MM.1S (cell line): Measurements from ENCODE around the gene SH3TC1.

Experiments
- DNase-seq: peaks from one replicate; pipeline ENCODE4 v3.0.0-alpha.2; 2015
- H2AFZ ChIP-seq: fragments of 300-600 bp; sonication (generic); 2 replicates; pipeline ENCODE4 v1.6.0; 2016; ENCODE audit warnings: antibody characterized with exemption, low read length
- H3F3A ChIP-seq: fragments of 300-600 bp; sonication (generic); 2 replicates; pipeline ENCODE4 v1.6.1; 2016; ENCODE audit warnings: mild to moderate bottlenecking, antibody characterized with exemption, low read length, moderate library complexity, mixed read lengths; ENCODE audit not compliant: insufficient read depth
- H3K27ac ChIP-seq: fragments of 300-600 bp; sonication (generic); 2 replicates; pipeline ENCODE4 v1.5.1; 2016; ENCODE audit warnings: mild to moderate bottlenecking, low read length
- H3K27me3 ChIP-seq: fragments of 300-600 bp; sonication (generic); replicated peaks from 2 replicates; pipeline ENCODE4 v1.6.0; 2016; ENCODE audit warnings: low read length; ENCODE audit not compliant: insufficient read depth
- H3K36me3 ChIP-seq: fragments of 300-600 bp; sonication (generic); replicated peaks from 2 replicates; pipeline ENCODE4 v1.6.1; 2016; ENCODE audit warnings: mild to moderate bottlenecking, low read length, mixed read lengths; ENCODE audit not compliant: insufficient read depth
- H3K4me1 ChIP-seq: fragments of 300-600 bp; sonication (generic); 2 replicates; pipeline ENCODE4 v1.6.1; 2016; ENCODE audit warnings: low read length, mixed read lengths
- H3K4me2 ChIP-seq: fragments of 300-600 bp; sonication (generic); 2 replicates; pipeline ENCODE4 v1.6.0; 2016; ENCODE audit warnings: low read depth, low read length
- H3K4me3 ChIP-seq: fragments of 300-600 bp; sonication (generic); 2 replicates; pipeline ENCODE4 v1.5.1; 2016; ENCODE audit warnings: low read length, mixed read lengths
- H3K79me2 ChIP-seq: fragments of 300-600 bp; sonication (generic); 2 replicates; pipeline ENCODE4 v1.6.1; 2016; ENCODE audit warnings: mixed run types, low read length, mixed read lengths
- H3K9ac ChIP-seq: fragments of 300-600 bp; sonication (generic); 2 replicates; pipeline ENCODE4 v1.6.1; 2016; ENCODE audit warnings: low read length, mixed read lengths
- H3K9me2 ChIP-seq: fragments of 300-600 bp; sonication (generic); replicated peaks from 2 replicates; pipeline ENCODE4 v1.6.1; 2016; ENCODE audit warnings: mild to moderate bottlenecking, low read length, mixed read lengths; ENCODE audit not compliant: insufficient read depth
- H3K9me3 ChIP-seq: fragments of 300-600 bp; sonication (generic); replicated peaks from 2 replicates; pipeline ENCODE4 v1.6.1; 2016; ENCODE audit warnings: mild to moderate bottlenecking, low read length, mixed read lengths; ENCODE audit not compliant: insufficient read depth
- H4K20me1 ChIP-seq: fragments of 300-600 bp; sonication (generic); 2 replicates; pipeline ENCODE4 v1.6.1; 2016; ENCODE audit warnings: mild to moderate bottlenecking, low read length, moderate library complexity, mixed read lengths; ENCODE audit not compliant: insufficient read depth
- EZH2 ChIP-seq: fragments of 300-600 bp; sonication (generic); optimal IDR thresholded peaks from 2 replicates; pipeline ENCODE3; 2017; ENCODE audit warnings: low read depth, mild to moderate bottlenecking, antibody characterized with exemption, low read length, mixed read lengths
- EZH2phosphoT487 ChIP-seq: fragments of 300-600 bp; sonication (generic); IDR thresholded peaks from 2 replicates; pipeline ENCODE4 v1.6.1; 2018; ENCODE audit warnings: antibody characterized with exemption, low read length
- TF ChIP-seq, protein P1 (sequence below): fragments of 300-600 bp; sonication (generic); IDR thresholded peaks from 2 replicates; pipeline ENCODE4 v1.5.1; 2016; ENCODE audit warnings: antibody characterized with exemption, low read length, mixed read lengths

Gene SH3TC1

DNA sequence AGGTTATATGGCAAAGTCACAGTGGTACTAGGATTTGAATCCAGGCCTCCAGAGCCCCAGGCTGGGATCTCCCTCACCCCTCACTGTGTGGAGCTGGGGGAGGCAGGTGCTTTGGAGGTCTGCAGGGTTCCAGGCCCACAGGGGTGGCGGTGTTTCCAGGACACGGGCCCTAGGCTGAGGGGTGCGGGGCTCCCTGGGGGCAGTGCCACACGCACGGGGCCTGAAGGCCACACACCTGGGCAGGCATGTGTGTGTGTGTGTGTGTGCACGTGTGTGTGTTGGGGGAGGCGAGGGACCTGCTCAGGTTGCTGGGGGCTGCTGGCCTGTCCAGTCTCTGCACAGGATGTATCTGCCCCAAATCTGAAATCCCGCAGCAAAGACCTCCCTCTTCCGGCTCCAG lies 18.8 kb downstream of the SH3TC1 start:
- Histone ChIP-seq H3K27ac (peak overlapping the region; percentile 13; the same call in 1 of the 2 replicates), H3K79me2 (no peaks in the 10 kb centered on the region), H3K9ac (no peak overlapping the region), H3F3A (no peaks in the 10 kb centered on the region), H3K27me3 (peaks cover 29% of the 10 kb centered on the region; the same call in 1 of the 2 replicates), H3K4me3 (no peak overlapping the region), H3K9me3 (no peaks in the 10 kb centered on the region), H2AFZ (no peak overlapping the region), H3K9me2 (no peaks in the 10 kb centered on the region), H3K4me1 (0 out of 2 replicates have a peak, but pooled peaks cover 6% of the 10 kb centered on the region), H4K20me1 (no peaks in the 10 kb centered on the region), H3K36me3 (no peaks in the 10 kb centered on the region), H3K4me2 (no peak overlapping the region)
- DNase-seq, result no peak
- TF ChIP-seq, protein P1, sequence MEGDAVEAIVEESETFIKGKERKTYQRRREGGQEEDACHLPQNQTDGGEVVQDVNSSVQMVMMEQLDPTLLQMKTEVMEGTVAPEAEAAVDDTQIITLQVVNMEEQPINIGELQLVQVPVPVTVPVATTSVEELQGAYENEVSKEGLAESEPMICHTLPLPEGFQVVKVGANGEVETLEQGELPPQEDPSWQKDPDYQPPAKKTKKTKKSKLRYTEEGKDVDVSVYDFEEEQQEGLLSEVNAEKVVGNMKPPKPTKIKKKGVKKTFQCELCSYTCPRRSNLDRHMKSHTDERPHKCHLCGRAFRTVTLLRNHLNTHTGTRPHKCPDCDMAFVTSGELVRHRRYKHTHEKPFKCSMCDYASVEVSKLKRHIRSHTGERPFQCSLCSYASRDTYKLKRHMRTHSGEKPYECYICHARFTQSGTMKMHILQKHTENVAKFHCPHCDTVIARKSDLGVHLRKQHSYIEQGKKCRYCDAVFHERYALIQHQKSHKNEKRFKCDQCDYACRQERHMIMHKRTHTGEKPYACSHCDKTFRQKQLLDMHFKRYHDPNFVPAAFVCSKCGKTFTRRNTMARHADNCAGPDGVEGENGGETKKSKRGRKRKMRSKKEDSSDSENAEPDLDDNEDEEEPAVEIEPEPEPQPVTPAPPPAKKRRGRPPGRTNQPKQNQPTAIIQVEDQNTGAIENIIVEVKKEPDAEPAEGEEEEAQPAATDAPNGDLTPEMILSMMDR, result no peak
- TF ChIP-seq EZH2 (no peak), EZH2phosphoT487 (no peak)

DNA sequence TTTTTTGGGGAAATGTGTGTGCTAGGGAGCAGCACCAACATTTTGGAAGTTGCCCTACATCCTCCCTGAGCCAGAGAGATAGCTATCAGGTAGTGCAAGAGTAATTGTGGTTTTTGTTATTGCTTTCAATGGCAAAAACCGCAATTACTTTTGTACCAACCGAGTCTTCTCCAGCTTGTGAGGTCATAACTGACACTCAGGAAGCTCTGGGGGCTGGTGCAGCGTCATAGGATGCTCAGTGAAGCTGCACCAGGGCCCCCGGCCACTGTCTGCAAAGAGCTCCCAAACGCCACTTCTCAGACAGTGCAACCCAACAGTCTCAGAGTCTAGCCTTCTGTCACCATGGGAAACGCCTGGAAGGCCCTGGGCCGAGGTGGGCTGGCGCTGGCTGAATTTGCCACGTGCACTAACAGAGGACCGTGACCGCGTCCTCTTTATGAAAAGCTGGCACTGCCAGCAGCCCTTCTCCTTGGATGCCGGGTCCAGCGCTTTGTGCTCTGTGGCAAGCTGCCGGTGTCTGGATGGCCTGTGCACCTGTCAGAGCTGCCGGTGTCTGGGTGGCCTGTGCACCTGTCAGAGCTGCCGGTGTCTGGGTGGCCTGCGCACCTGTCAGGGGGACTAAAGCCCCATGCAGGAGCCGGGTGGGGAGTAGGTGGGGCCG lies 19.4 kb downstream of the SH3TC1 start:
- H3K9me3 ChIP-seq, result no peaks in the 10 kb centered on the region
- 0 out of 2 replicates have a peak, but pooled peaks cover 6% of the 10 kb centered on the region for H3K4me1 ChIP-seq
- no peak overlapping the region for H2AFZ ChIP-seq
- H3F3A ChIP-seq, result no peaks in the 10 kb centered on the region
- peak overlapping the region; percentile 13; the same call in 1 of the 2 replicates for H3K27ac ChIP-seq
- no peak overlapping the region for H3K4me2 ChIP-seq
- H3K79me2 ChIP-seq, result no peaks in the 10 kb centered on the region
- no peak overlapping the region for H3K9ac ChIP-seq
- TF ChIP-seq, protein P1, result no peak
- TF ChIP-seq EZH2phosphoT487 (no peak), EZH2 (no peak)
- no peaks in the 10 kb centered on the region for H4K20me1 ChIP-seq
- H3K27me3 ChIP-seq, result peaks cover 23% of the 10 kb centered on the region; the same call in 1 of the 2 replicates
- H3K36me3 ChIP-seq, result no peaks in the 10 kb centered on the region
- no peaks in the 10 kb centered on the region for H3K9me2 ChIP-seq
- no peak overlapping the region for H3K4me3 ChIP-seq
- peak; percentile 41 for DNase-seq

DNA sequence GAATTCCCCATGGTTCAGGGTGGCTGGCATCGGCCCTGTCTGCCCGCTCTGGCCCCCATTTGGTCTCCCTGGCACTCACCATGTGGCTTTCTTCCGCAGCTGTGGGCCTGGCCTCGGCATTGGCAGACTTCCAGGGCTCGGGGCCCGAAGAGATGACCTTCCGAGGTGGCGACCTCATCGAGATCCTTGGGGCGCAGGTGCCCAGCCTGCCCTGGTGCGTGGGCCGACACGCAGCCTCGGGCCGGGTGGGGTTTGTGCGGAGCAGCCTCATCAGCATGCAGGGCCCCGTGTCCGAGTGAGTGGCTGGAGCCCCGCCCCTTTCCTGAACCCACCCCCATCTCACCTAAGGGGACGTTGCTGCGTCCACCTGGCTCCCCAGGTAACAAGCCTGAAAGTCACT lies 20.1 kb downstream of the SH3TC1 start:
- H3K27ac ChIP-seq, result no peak overlapping the region
- H3K4me1 ChIP-seq, result 0 out of 2 replicates have a peak, but pooled peaks cover 6% of the 10 kb centered on the region
- TF ChIP-seq, protein P1, result no peak
- TF ChIP-seq EZH2, result no peak
- no peak for TF ChIP-seq EZH2phosphoT487
- H3K79me2 ChIP-seq, result no peaks in the 10 kb centered on the region
- H2AFZ ChIP-seq, result no peak overlapping the region
- H3K9me2 ChIP-seq, result no peaks in the 10 kb centered on the region
- no peaks in the 10 kb centered on the region for H3K9me3 ChIP-seq
- H3K36me3 ChIP-seq, result no peaks in the 10 kb centered on the region
- no peak for DNase-seq
- H3K4me2 ChIP-seq, result no peak overlapping the region
- no peak overlapping the region for H3K9ac ChIP-seq
- H4K20me1 ChIP-seq, result no peaks in the 10 kb centered on the region
- no peak overlapping the region for H3K4me3 ChIP-seq
- H3F3A ChIP-seq, result no peaks in the 10 kb centered on the region
- peaks cover 23% of the 10 kb centered on the region; the same call in 1 of the 2 replicates for H3K27me3 ChIP-seq
